Endothelial cell (in vitro differentiated cells): Measurements from ENCODE around the gene PLS1. TPM values are rescaled to one million over a fixed set of nuclear protein-coding genes. Genes with fewer than 3 reads are reported as not detected.

Experiments used
- DNase-seq: peaks from one replicate; pipeline ENCODE4 v3.0.0; 2021; ENCODE audit warnings: low spot score
- H3K27ac Mint-ChIP-seq: one replicate; pipeline ENCODE4 v1.8.0; 2021; ENCODE audit warnings: mixed read lengths, inconsistent platforms; ENCODE audit not compliant: unreplicated experiment
- H3K27me3 Mint-ChIP-seq: one replicate; pipeline ENCODE4 v1.8.0; 2021; ENCODE audit warnings: mild to moderate bottlenecking, moderate library complexity, mixed read lengths, inconsistent platforms; ENCODE audit not compliant: unreplicated experiment
- H3K36me3 Mint-ChIP-seq: one replicate; pipeline ENCODE4 v1.8.0; 2021; ENCODE audit warnings: mild to moderate bottlenecking, low read depth, mixed read lengths, inconsistent platforms; ENCODE audit not compliant: unreplicated experiment
- H3K4me1 Mint-ChIP-seq: one replicate; pipeline ENCODE4 v1.8.0; 2021; ENCODE audit warnings: mild to moderate bottlenecking, mixed read lengths, inconsistent platforms; ENCODE audit not compliant: unreplicated experiment
- H3K4me3 Mint-ChIP-seq: one replicate; pipeline ENCODE4 v1.8.0; 2021; ENCODE audit warnings: mild to moderate bottlenecking, mixed read lengths, inconsistent platforms; ENCODE audit not compliant: unreplicated experiment
- H3K9me3 Mint-ChIP-seq: one replicate; pipeline ENCODE4 v1.8.0; 2021; ENCODE audit warnings: mixed read lengths, inconsistent platforms; ENCODE audit not compliant: unreplicated experiment
- total RNA-seq: library from RNA; stranded (reverse); fragmentation: NEBNext Ultra II Directional; extraction: Animal tissue kit (Norgen Biotek cat#: 25700); gene quantifications from one replicate; pipeline ENCODE4 v1.2.1, GENCODE V29; 2021; ENCODE audit not compliant: unreplicated experiment
- TF ChIP-seq, protein P1 (sequence below): fragments of 200-600 bp; sonication (generic); IDR thresholded peaks from one replicate; pipeline ENCODE4 v1.5.0; 2021; ENCODE audit warnings: antibody characterized with exemption; ENCODE audit not compliant: unreplicated experiment

PLS1 gene
- total RNA-seq, 1 donor from 2014 or later: 2.0 TPM

DNA sequence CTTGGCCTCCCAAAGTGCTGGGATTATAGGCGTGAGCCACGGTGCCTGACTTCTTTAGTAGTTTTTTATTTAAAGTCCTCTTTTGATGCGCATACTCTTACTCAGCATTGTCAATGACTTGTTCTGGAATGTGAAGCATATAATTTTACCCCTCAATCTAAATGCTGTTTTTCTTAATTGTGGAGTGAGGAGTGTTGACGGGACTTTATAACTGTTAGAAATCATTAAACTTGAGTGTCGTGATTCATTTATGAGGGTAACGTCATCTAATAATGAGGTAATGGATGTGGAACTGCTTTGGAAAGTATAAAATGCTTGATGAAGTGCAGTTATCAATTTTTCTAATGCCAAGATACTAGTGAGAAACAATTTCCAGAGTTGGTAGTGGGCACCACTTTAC, 48.3 kb downstream of the PLS1 start:
- TF ChIP-seq, protein P1, sequence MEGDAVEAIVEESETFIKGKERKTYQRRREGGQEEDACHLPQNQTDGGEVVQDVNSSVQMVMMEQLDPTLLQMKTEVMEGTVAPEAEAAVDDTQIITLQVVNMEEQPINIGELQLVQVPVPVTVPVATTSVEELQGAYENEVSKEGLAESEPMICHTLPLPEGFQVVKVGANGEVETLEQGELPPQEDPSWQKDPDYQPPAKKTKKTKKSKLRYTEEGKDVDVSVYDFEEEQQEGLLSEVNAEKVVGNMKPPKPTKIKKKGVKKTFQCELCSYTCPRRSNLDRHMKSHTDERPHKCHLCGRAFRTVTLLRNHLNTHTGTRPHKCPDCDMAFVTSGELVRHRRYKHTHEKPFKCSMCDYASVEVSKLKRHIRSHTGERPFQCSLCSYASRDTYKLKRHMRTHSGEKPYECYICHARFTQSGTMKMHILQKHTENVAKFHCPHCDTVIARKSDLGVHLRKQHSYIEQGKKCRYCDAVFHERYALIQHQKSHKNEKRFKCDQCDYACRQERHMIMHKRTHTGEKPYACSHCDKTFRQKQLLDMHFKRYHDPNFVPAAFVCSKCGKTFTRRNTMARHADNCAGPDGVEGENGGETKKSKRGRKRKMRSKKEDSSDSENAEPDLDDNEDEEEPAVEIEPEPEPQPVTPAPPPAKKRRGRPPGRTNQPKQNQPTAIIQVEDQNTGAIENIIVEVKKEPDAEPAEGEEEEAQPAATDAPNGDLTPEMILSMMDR: no peak
- H3K4me1 Mint-ChIP-seq: peaks cover 16% of the 10 kb centered on the region
- no peak for DNase-seq
- H3K36me3 Mint-ChIP-seq: no peaks in the 10 kb centered on the region
- H3K9me3 Mint-ChIP-seq: no peaks in the 10 kb centered on the region
- H3K27me3 Mint-ChIP-seq: no peaks in the 10 kb centered on the region
- H3K27ac Mint-ChIP-seq: no peak overlapping the region
- H3K4me3 Mint-ChIP-seq: no peak overlapping the region

GRCh38 chr3:142645236-142645793, 49.1 kb downstream of the PLS1 start:
- no peaks in the 10 kb centered on the region for H3K36me3 Mint-ChIP-seq
- no peak for DNase-seq
- H3K4me3 Mint-ChIP-seq: no peak overlapping the region
- no peak overlapping the region for H3K27ac Mint-ChIP-seq
- no peaks in the 10 kb centered on the region for H3K9me3 Mint-ChIP-seq
- H3K4me1 Mint-ChIP-seq: peaks cover 16% of the 10 kb centered on the region
- TF ChIP-seq, protein P1: no peak
- no peaks in the 10 kb centered on the region for H3K27me3 Mint-ChIP-seq

DNA sequence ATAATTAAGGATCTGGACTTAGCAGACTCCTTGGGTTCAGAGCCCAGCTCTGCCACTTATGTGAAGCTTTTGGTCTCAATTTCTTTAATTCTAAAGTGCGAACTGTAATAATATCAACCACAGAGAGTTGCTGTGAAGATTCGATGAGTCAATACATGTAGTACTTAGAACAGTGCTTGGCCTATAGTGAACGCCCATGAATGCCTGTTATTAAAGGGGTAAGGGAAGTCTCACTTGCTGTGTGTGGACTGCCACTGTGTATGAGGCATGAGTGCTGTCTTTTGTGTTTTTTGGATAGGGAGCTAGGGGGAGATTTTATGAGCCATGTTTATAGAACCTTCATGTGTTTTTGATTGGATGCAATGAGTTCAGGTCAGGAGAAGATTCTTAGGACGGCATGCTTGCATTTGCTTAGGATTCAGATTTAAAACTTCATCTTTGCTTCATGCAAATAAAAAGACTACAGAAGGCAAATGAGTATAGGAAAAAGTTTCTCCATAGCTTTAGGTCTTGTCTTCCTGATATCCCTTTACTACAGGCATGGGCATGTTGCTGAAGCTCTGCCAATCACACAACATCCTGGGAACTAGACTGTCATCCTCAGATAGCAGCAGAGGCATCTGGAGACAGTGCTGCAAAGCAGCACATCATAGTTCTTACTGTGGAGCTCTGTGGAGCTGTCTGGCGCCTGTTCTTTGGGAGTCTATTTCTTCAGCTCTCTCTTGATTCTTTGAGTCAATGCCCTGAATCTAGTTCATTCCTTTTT, 50.0 kb downstream of the PLS1 start:
- H3K4me3 Mint-ChIP-seq: no peak overlapping the region
- H3K27ac Mint-ChIP-seq: no peak overlapping the region
- no peaks in the 10 kb centered on the region for H3K9me3 Mint-ChIP-seq
- TF ChIP-seq, protein P1: no peak
- no peaks in the 10 kb centered on the region for H3K36me3 Mint-ChIP-seq
- DNase-seq: no peak
- no peaks in the 10 kb centered on the region for H3K27me3 Mint-ChIP-seq
- H3K4me1 Mint-ChIP-seq: peaks cover 16% of the 10 kb centered on the region

- Mint-ChIP-seq H3K27me3 (no peaks in the 10 kb centered on the region), H3K4me1 (peaks cover 16% of the 10 kb centered on the region), H3K27ac (peak overlapping the region; percentile 57), H3K4me3 (no peak overlapping the region), H3K9me3 (no peaks in the 10 kb centered on the region), H3K36me3 (no peaks in the 10 kb centered on the region)
- DNase-seq: no peak
- TF ChIP-seq, protein P1: no peak
Observed at GRCh38 chr3:142647856-142648255, 51.7 kb downstream of the PLS1 start.

DNA sequence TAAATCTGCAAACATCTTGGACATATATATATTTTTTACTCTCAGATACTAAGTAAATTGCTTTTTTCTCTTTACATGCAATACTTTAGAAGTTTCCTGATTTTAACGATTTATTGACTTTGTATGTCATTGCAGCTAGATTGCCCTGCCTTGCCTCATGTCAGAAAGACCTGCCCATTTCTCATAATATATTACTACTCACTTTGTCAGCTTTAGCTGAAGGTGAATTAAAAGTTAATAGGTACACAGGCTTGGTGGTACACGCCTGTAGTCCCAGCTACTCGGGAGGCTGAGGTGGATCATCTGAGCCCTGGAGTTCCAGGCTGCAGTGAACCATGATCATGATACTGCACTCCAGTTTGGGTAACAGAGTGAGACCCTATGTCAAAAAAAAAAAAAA, 52.8 kb downstream of the PLS1 start:
- H3K36me3 Mint-ChIP-seq: no peaks in the 10 kb centered on the region
- no peaks in the 10 kb centered on the region for H3K27me3 Mint-ChIP-seq
- H3K4me1 Mint-ChIP-seq: peaks cover 16% of the 10 kb centered on the region
- H3K9me3 Mint-ChIP-seq: no peaks in the 10 kb centered on the region
- no peak overlapping the region for H3K27ac Mint-ChIP-seq
- no peak overlapping the region for H3K4me3 Mint-ChIP-seq
- DNase-seq: no peak
- TF ChIP-seq, protein P1: no peak
